PC-9 (cell line): ENCODE data around the gene SAP25. TPM values are rescaled to one million over a fixed set of nuclear protein-coding genes. Genes with fewer than 3 reads are reported as not detected.

Experiments used
- BruUV-seq: library from RNA; stranded (reverse); fragments of 400-500 nt; replicated peaks from 2 replicates; lab custom pipeline; 2021; lab: Mats Ljungman, UMichigan
- CTCF ChIA-PET: fragments of 300-600 bp; sonication (Branson Sonifier 250); formaldehyde crosslinking; loops from one replicate; lab custom pipeline; 2022; ENCODE audit warnings: antibody characterized with exemption; lab: Charles Lee
- POLR2A ChIA-PET: fragments of 300-600 bp; sonication (Branson Sonifier 250); formaldehyde crosslinking; loops from one replicate; lab custom pipeline; 2022; ENCODE audit warnings: antibody characterized with exemption; ENCODE audit not compliant: unreplicated experiment; lab: Charles Lee
- DNase-seq, 2 experiments: peaks; one replicate each; pipeline versions ENCODE4 v3.0.0 to v3.0.0-alpha.2; 2015 to 2022; ENCODE audit warnings: mixed read lengths in 1 of 2
- H2AFZ ChIP-seq: fragments of 200-600 bp; sonication (generic); 2 replicates; pipeline ENCODE4 v1.8.1; 2017; ENCODE audit warnings: antibody characterized with exemption
- H3F3A ChIP-seq: fragments of 200-600 bp; sonication (generic); 2 replicates; pipeline ENCODE4 v1.8.1; 2017; ENCODE audit warnings: antibody characterized with exemption, mild to moderate bottlenecking, low read depth; ENCODE audit not compliant: insufficient read depth
- H3K27ac ChIP-seq: fragments of 200-600 bp; sonication (generic); 2 replicates; pipeline ENCODE4 v1.6.1; 2016; ENCODE audit warnings: mixed run types
- H3K27me3 ChIP-seq: fragments of 200-600 bp; sonication (generic); 2 replicates; pipeline ENCODE4 v1.6.1; 2016; ENCODE audit warnings: low read depth, mixed run types; ENCODE audit not compliant: insufficient read depth
- H3K36me3 ChIP-seq: fragments of 200-600 bp; sonication (generic); 2 replicates; pipeline ENCODE4 v1.6.1; 2016; ENCODE audit warnings: low read depth, mixed run types
- H3K4me1 ChIP-seq: fragments of 200-600 bp; sonication (generic); replicated peaks from 2 replicates; pipeline ENCODE4 v1.6.1; 2016; ENCODE audit warnings: mixed run types; ENCODE audit not compliant: insufficient read depth
- H3K4me2 ChIP-seq: fragments of 200-600 bp; sonication (generic); 2 replicates; pipeline ENCODE4 v1.6.1; 2017; ENCODE audit warnings: mixed run types
- H3K4me3 ChIP-seq: fragments of 200-600 bp; sonication (generic); 2 replicates; pipeline ENCODE4 v1.6.1; 2016; ENCODE audit warnings: mixed run types
- H3K79me2 ChIP-seq: fragments of 200-600 bp; sonication (generic); 2 replicates; pipeline ENCODE4 v1.6.1; 2017; ENCODE audit warnings: low read depth, mixed run types
- H3K9me2 ChIP-seq: fragments of 200-600 bp; sonication (generic); 2 replicates; pipeline ENCODE4 v1.8.1; 2017; ENCODE audit warnings: mild to moderate bottlenecking; ENCODE audit not compliant: insufficient read depth
- H3K9me3 ChIP-seq: fragments of 200-600 bp; sonication (generic); 2 replicates; pipeline ENCODE4 v1.8.1; 2016; ENCODE audit warnings: low read depth; ENCODE audit not compliant: insufficient read depth
- H4K20me1 ChIP-seq: fragments of 200-600 bp; sonication (generic); 2 replicates; pipeline ENCODE4 v1.8.1; 2017; ENCODE audit not compliant: insufficient read depth
- CTCF ChIP-seq: fragments of 200-600 bp; sonication (generic); conservative IDR thresholded peaks from 2 replicates; pipeline ENCODE4 v1.6.1; 2017; ENCODE audit warnings: mixed run types, antibody characterized with exemption, mild to moderate bottlenecking, moderate library complexity
- EZH2 ChIP-seq: fragments of 200-600 bp; sonication (generic); IDR thresholded peaks from 2 replicates; pipeline ENCODE4 v1.8.0; 2017; ENCODE audit warnings: antibody characterized with exemption, low read depth
- intact Hi-C: fragments of 100-400 bp; cut with micrococcal nuclease; formaldehyde crosslinking; loops from one replicate; pipeline ENCODE4 v1.10.0; 2022; ENCODE audit not compliant: unreplicated experiment
- total RNA-seq: library from RNA; stranded (reverse); gene quantifications from 2 replicates; pipeline ENCODE4 v1.2.3, GENCODE V29; 2021

The SAP25 gene
- total RNA-seq, 1 experiment from 2014 or later, result 11.0 TPM

- TSS peak; percentile 64 for BruUV-seq
- no peaks in the 10 kb centered on the region for H3K27me3 ChIP-seq
- no peaks in the 10 kb centered on the region for H4K20me1 ChIP-seq
- H3F3A ChIP-seq, result peaks cover 10% of the 10 kb centered on the region; the same call in 1 of the 2 replicates
- no peaks in the 10 kb centered on the region for H3K79me2 ChIP-seq
- TF ChIP-seq EZH2, result no peak
- no peak for TF ChIP-seq CTCF
- ChIA-PET CTCF (interaction anchor here (0.6 kb wide), 2 partner anchors 223 to 247 kb away, joined by 5 to 6 read pairs; no protein-coding TSS in a partner anchor), POLR2A (interaction anchor here (0.7 kb wide), 1 partner anchor 18 kb away, joined by 4 read pairs; no protein-coding TSS in a partner anchor)
- no peaks in the 10 kb centered on the region for H3K9me3 ChIP-seq
- peak overlapping the region; percentile 75 for H3K4me3 ChIP-seq
- H3K4me1 ChIP-seq, result peaks cover 24% of the 10 kb centered on the region
- H3K36me3 ChIP-seq, result no peaks in the 10 kb centered on the region
- peak in 1 of 2 experiments; percentile 58 for DNase-seq
- H3K4me2 ChIP-seq, result peak overlapping the region; percentile 88
- no peak overlapping the region for H3K27ac ChIP-seq
- no peaks in the 10 kb centered on the region for H3K9me2 ChIP-seq
- intact Hi-C loops, result loop anchor here (2.0 kb wide), 1 partner anchor 18 kb away; the partner anchor contains the start of genes FBXO24 and LRCH4
- H2AFZ ChIP-seq, result peak overlapping the region; percentile 94
Measured at GRCh38 chr7:100604976-100605911, 31.5 kb upstream of the SAP25 start.

DNA sequence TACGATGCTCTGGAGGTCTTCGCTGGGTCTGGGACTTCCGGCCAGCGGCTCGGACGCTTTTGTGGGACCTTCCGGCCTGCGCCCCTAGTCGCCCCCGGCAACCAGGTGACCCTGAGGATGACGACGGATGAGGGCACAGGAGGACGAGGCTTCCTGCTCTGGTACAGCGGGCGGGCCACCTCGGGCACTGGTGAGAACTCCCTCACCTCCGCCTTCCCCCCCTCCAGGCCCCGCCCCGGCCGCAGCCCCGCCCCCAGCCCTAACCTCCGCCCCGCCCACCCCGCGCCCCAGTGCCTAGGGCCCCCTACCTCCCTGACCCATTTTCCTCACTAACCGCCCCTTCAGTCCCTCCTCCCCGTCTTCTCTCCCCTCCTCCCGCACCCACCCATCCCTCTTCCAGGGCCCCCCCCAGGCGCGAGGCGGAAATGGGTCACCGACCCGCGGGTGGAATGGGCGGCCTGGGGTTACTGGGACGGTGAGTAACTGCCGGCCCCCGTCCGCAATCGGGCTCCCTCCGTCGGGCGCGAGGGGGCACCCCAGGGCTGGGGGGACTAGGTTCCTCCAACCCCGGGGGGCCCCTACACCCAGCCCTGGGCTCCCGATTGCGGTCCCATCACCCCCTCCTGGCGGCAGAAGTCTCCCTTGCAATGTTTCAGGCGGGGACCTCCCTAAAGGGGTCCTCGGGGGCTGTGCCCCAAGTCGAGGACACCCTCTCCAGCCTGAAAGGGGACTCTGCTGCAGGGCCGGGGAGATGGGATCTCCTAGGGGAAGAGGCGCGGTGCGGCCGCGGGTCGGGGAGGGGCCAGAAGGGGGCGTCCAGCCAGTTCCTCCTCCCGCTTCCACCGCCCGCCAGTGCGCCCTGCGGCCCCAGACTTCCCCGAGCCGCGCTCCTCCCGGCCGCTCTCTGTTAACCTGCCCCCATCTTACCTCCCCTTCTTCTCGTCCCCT, 30.6 kb upstream of the SAP25 start:
- no peaks in the 10 kb centered on the region for H4K20me1 ChIP-seq
- H3K79me2 ChIP-seq, result no peaks in the 10 kb centered on the region
- H3K27ac ChIP-seq, result no peak overlapping the region
- no peaks in the 10 kb centered on the region for H3K9me2 ChIP-seq
- H3K4me2 ChIP-seq, result peak overlapping the region; percentile 88
- peak; percentile 54 to 84 for DNase-seq
- H3K4me3 ChIP-seq, result peak overlapping the region; percentile 75
- CTCF ChIA-PET, result interaction anchor here (0.6 to 1.9 kb wide), 3 partner anchors 16 to 248 kb away, joined by 4 to 22 read pairs (median 5); no protein-coding TSS in a partner anchor
- H3K4me1 ChIP-seq, result peaks cover 24% of the 10 kb centered on the region
- H3F3A ChIP-seq, result peaks cover 10% of the 10 kb centered on the region; the same call in 1 of the 2 replicates
- no TSS peak for BruUV-seq
- TF ChIP-seq EZH2 (no peak), CTCF (peak; percentile 72; the same call in 1 of the 2 replicates)
- peak overlapping the region; percentile 94 for H2AFZ ChIP-seq
- H3K27me3 ChIP-seq, result no peaks in the 10 kb centered on the region
- POLR2A ChIA-PET, result interaction anchor here (0.6 to 0.8 kb wide), 3 partner anchors 19 to 480 kb away, joined by 5 to 16 read pairs (median 6); no protein-coding TSS in a partner anchor
- no peaks in the 10 kb centered on the region for H3K36me3 ChIP-seq
- intact Hi-C loops, result loop anchor here (2.0 kb wide), 1 partner anchor 18 kb away; the partner anchor contains the start of genes FBXO24 and LRCH4
- no peaks in the 10 kb centered on the region for H3K9me3 ChIP-seq
